Measurements from ENCODE around the gene RAB36.

DNA sequence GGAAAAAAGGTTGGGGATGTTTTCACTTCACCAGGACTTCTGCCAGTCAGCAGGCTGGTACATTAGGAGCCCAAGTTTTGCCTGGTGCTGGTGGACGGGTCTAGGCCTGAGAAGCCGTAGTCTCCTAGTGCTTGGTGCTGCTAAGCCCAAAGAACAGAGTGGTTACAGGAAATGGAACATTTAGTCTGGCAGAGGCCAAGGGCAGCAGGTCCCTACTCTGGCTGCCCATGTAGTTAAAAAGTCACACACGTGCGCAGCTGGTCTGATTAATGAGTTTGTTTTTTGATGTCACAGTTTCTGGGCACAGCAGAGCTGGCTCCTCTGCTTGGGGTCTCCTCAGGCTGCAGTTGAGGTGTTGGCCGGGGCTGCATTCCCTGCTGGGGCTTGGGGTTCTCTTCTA, 55.6 kb downstream of the RAB36 start:
- TF ChIP-seq, protein P1, sequence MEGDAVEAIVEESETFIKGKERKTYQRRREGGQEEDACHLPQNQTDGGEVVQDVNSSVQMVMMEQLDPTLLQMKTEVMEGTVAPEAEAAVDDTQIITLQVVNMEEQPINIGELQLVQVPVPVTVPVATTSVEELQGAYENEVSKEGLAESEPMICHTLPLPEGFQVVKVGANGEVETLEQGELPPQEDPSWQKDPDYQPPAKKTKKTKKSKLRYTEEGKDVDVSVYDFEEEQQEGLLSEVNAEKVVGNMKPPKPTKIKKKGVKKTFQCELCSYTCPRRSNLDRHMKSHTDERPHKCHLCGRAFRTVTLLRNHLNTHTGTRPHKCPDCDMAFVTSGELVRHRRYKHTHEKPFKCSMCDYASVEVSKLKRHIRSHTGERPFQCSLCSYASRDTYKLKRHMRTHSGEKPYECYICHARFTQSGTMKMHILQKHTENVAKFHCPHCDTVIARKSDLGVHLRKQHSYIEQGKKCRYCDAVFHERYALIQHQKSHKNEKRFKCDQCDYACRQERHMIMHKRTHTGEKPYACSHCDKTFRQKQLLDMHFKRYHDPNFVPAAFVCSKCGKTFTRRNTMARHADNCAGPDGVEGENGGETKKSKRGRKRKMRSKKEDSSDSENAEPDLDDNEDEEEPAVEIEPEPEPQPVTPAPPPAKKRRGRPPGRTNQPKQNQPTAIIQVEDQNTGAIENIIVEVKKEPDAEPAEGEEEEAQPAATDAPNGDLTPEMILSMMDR (IDR thresholded peaks at IDR 0.05): no peak
- TF ChIP-seq ZFX (IDR thresholded peaks at IDR 0.05; ENCODE audit: borderline replicate concordance): no peak
